ENCODE results near the gene RNU6-9.
A peak's percentile ranks its signal among the peaks of the same experiment; 100 is the strongest.
"Not testable (repeated sequence)": the region's sequence is repeated elsewhere in the genome, so short reads cannot be mapped to it uniquely, and the experiment has no call there.

Gene RNU6-9

GRCh38 chr19:892894-893689 lies at the start of gene RNU6-9, which contains the start of gene MED16:
Gene RNU6-9, plus strand, starts transcription at chr19:893484.
Gene MED16, minus strand, starts transcription at chr19:893187. Its CDS starts 2,056 bp downstream, at chr19:891131.
- DNase-seq (ENCODE audit: low spot score): peak; percentile 93

- no peak for DNase-seq (ENCODE audit: low spot score)
Observed at GRCh38 chr19:843836-844545, 49.3 kb upstream of the RNU6-9 start.

- DNase-seq (ENCODE audit: low spot score): no peak
Observed at GRCh38 chr19:844546-844971, 48.7 kb upstream of the RNU6-9 start.

- no peak for DNase-seq (ENCODE audit: low spot score)
Observed at GRCh38 chr19:845707-846521, 47.4 kb upstream of the RNU6-9 start.

- DNase-seq (ENCODE audit: low spot score): no peak
Observed at GRCh38 chr19:848386-848921, 44.8 kb upstream of the RNU6-9 start.

GRCh38 chr19:849195-849594 lies 44.1 kb upstream of the RNU6-9 start:
- DNase-seq (ENCODE audit: low spot score): not testable (repeated sequence)

GRCh38 chr19:850221-850978 lies 42.9 kb upstream of the RNU6-9 start:
- peak; percentile 43 for DNase-seq (ENCODE audit: low spot score)

- no peak for DNase-seq (ENCODE audit: low spot score)
Observed at GRCh38 chr19:850979-851335, 42.3 kb upstream of the RNU6-9 start.

GRCh38 chr19:852136-853013 lies 40.9 kb upstream of the RNU6-9 start, which contains the start of gene ELANE:
Gene ELANE, plus strand, starts transcription at chr19:852303. Its CDS starts 26 bp downstream, at chr19:852329.
- no peak for DNase-seq (ENCODE audit: low spot score)

GRCh38 chr19:853014-853585 lies 40.2 kb upstream of the RNU6-9 start:
- DNase-seq (ENCODE audit: low spot score): no peak

GRCh38 chr19:853614-854220 lies 39.6 kb upstream of the RNU6-9 start:
- not testable (repeated sequence) for DNase-seq (ENCODE audit: low spot score)

- DNase-seq (ENCODE audit: low spot score): no peak
Observed at GRCh38 chr19:854549-854948, 38.7 kb upstream of the RNU6-9 start.

- DNase-seq (ENCODE audit: low spot score): no peak
Observed at GRCh38 chr19:855142-855541, 38.1 kb upstream of the RNU6-9 start.

GRCh38 chr19:855566-856120 lies 37.6 kb upstream of the RNU6-9 start:
- DNase-seq (ENCODE audit: low spot score): no peak

GRCh38 chr19:858284-858683 lies 35.0 kb upstream of the RNU6-9 start:
- DNase-seq (ENCODE audit: low spot score): no peak

GRCh38 chr19:858868-859843 lies 34.1 kb upstream of the RNU6-9 start, which contains the start of gene CFD:
Gene CFD, plus strand, starts transcription at chr19:859664. Its CDS starts 26 bp downstream, at chr19:859690.
- no peak for DNase-seq (ENCODE audit: low spot score)

- DNase-seq (ENCODE audit: low spot score): no peak
Observed at GRCh38 chr19:861141-861755, 32.0 kb upstream of the RNU6-9 start.

Data from RKO (cell line).